SK-N-SH (cell line): ENCODE results near the gene MAP3K8.

Experiments used
- CHD2 ChIP-seq: fragments of 150-350 bp; IDR thresholded peaks from 2 replicates; pipeline ENCODE4 v1.6.1; 2018; ENCODE audit warnings: low read length; ENCODE audit not compliant: partially characterized antibody
- CTCF ChIP-seq: fragments of 200-600 bp; sonication (generic); IDR thresholded peaks from 2 replicates; pipeline ENCODE4 v1.6.1; 2017; ENCODE audit warnings: antibody characterized with exemption, mild to moderate bottlenecking, moderate library complexity
- EP300 ChIP-seq, 2 experiments: IDR thresholded peaks; 2 replicates each; pipeline versions ENCODE4 v1.4.0 to v1.6.1; 2012; ENCODE audit warnings: borderline replicate concordance in 1 of 2, low read depth in 1 of 2, low read length in 1 of 2
- FOSL2 ChIP-seq: IDR thresholded peaks from 2 replicates; pipeline ENCODE4 v1.4.0; 2012; ENCODE audit warnings: low read depth, mild to moderate bottlenecking, moderate library complexity, borderline replicate concordance
- MAX ChIP-seq: IDR thresholded peaks from 2 replicates; pipeline ENCODE4 v1.4.0; 2012; ENCODE audit warnings: low read depth
- POLR2AphosphoS5 ChIP-seq: IDR thresholded peaks from 2 replicates; pipeline ENCODE4 v1.6.1; 2012; ENCODE audit warnings: low read depth, low read length
- REST ChIP-seq: IDR thresholded peaks from 2 replicates; pipeline ENCODE4 v1.6.1; 2012; ENCODE audit warnings: mild to moderate bottlenecking, low read depth, low read length, moderate library complexity
- RXRA ChIP-seq: IDR thresholded peaks from 2 replicates; pipeline ENCODE4 v1.4.0; 2012; ENCODE audit warnings: low read depth, mild to moderate bottlenecking, borderline replicate concordance
- USF2 ChIP-seq: fragments of 150-350 bp; IDR thresholded peaks from 2 replicates; pipeline ENCODE4 v1.6.1; 2017; ENCODE audit warnings: antibody characterized with exemption, low read length, low read depth, borderline replicate concordance

GRCh38 chr10:30460121-30460520 is 26.1 kb downstream of the MAP3K8 start:
- TF ChIP-seq CHD2: no peak
- no peak for TF ChIP-seq CTCF
- no peak for TF ChIP-seq MAX
- TF ChIP-seq POLR2AphosphoS5: no peak
- TF ChIP-seq EP300 (IDR thresholded peaks at IDR 0.05; ENCODE audit: borderline replicate concordance in 1 of 2, low read depth in 1 of 2, low read length in 1 of 2): no peak
- no peak for TF ChIP-seq RXRA
- no peak for TF ChIP-seq REST
- TF ChIP-seq FOSL2: no peak
- TF ChIP-seq USF2: no peak
